HG03571 (cell line): Measurements from ENCODE around the gene PLSCR5.

Experiments
- ATAC-seq: cut with Tn5 transposase; IDR thresholded peaks from one replicate; pipeline ENCODE4 v1.9.1; 2021; ENCODE audit not compliant: unreplicated experiment

The PLSCR5 gene

DNA sequence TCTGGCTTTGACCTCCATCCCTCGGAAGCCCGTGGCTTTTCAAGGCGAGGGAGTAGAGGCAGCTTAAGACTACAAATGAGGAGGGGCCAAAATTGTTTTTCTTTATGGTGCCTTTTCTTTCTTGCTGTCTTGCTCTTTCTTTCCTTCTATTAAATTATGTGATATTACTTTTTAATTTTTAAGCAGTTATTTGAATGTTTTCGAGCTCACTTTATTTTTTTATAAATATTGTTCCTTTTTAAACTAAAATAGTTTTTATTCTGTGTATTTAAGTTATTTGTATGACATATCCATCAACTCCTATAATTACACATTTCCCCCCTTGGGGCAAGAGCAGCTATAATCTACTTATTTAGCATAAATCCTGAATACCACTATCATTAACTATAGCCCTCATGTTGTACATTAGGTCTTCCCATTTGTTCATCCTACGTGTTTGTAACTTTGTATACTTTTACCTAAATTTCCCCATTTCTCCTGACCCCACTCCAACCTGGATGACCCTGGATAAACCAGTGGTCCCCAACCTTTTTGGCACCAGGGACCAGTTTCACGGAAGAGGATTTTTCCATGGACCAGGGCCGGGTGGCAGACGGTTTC is 60.1 kb downstream of the PLSCR5 start:
- no peak for ATAC-seq

- ATAC-seq = peak; percentile 87
These were observed 60.9 kb downstream of the PLSCR5 start, which contains the start of gene PLSCR1 for GRCh38 chr3:146544002-146544928. Gene PLSCR1 (minus strand): TSS chr3:146544607. CDS start chr3:146536552, 8,055 bp downstream.

DNA sequence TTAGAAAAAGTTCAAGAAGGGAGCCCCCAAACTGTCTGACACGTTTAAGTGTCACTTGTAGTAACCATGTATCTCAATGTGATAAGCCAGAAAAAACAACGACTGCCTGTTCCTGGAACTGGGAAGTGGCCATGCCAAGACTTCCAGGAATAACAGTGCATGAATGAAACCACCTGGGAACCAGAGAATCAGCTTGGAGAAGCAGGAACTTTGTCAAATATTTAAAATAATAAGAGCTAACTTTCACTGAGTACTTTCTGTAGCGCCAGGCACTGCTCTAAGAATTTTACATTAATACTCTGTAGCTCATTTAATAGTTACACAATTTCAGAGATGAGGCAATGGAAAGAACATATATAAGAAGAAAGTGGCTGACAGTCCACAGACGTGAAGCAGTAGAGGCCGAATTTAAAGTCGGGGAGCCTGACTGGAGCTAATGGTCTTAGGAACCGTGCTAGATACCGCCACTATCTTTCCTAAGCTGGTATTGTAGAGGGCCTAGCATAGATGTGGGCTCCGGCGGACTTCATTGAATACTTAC is 61.6 kb downstream of the PLSCR5 start:
- peak; percentile 6 for ATAC-seq

DNA sequence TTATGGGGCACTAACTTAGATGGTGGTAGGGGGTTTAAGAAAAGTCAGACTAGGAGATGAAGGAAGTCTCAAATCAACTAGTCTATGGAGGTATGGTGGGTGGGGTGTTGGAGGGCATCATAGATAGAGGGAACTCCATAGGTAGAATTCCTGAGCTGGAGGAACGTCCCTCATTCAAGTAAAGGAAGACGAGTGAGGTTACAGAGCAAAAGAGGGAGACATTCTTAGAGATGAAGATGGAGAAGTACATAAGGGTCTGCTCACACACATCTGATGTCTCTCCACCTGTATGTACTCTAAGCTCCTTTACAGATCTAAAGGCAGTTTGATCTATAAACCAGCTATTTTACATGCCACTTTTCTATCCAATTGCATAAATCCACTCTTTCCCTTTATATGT is 62.2 kb downstream of the PLSCR5 start:
- ATAC-seq = no peak

DNA sequence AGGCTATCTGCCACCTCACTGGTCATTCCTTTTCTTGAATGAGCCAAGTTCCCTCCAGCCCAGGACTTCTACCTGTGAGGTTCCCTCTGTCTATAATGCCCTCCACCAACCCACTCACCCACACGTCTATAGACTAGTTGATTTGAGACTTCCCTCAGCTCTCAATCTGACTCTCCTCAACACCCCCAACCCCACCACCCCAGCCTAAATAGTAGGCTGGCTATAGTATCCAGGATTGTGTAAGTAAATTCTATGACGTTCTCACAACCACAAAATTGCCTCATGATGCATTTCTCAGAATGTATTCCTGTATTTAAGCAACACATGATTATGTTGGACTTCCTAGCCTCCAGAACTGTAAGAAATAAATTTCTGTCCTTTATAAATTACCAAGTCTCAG is 63.0 kb downstream of the PLSCR5 start:
- ATAC-seq = no peak

GRCh38 chr3:146540978-146541377 is 64.2 kb downstream of the PLSCR5 start:
- no peak for ATAC-seq

DNA sequence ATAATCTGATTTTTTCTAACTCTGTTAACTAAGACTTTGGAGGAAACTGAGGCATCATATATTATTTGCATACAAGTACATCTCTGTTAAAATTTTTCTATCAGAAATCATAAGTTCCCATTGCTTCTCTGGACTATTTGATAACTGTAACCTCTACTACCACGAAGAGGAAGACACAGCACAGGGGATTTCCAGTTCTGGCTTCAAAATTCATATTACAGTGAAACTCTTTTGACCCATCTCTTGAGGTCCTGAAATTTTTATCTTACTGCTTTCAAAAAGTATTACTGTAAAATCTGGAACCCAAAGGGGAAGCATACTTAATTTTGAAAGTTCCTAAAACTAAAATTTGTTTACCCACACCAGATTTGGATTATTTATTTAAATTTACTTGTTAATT is 64.9 kb downstream of the PLSCR5 start:
- no peak for ATAC-seq

- no peak for ATAC-seq
These were observed 65.8 kb downstream of the PLSCR5 start for GRCh38 chr3:146539315-146539714.

DNA sequence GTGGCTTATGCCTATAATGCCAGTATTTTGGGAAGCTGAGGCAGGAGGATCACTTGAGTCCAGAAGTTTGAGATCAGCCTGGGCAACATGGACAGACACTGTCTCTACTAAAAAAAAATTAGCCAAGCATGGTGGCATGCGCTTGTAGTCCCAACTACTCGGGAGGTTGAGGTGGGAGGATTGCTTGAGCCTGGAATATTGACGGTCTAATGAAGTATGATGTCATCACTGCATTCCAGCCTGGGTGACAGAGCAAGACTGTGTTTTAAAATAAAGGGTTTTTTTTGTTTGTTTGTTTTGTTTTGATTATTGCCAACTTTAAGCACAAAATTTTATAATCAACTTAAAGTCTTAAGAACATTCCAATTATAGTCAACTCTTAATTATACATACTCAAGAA is 67.5 kb downstream of the PLSCR5 start:
- no peak for ATAC-seq

GRCh38 chr3:146536681-146537080 is 68.5 kb downstream of the PLSCR5 start:
- no peak for ATAC-seq
